GM23248 (cell line): ENCODE measurements around the gene ZNF639. TPM values are rescaled to one million over a fixed set of nuclear protein-coding genes. Genes with fewer than 3 reads are reported as not detected.

Source experiments
- DNase-seq: peaks from one replicate; pipeline ENCODE4 v3.0.0-alpha.2; 2015
- H2AFZ ChIP-seq: fragments of 200-600 bp; sonication (generic); 2 replicates; pipeline ENCODE4 v1.6.1; 2016; ENCODE audit warnings: antibody characterized with exemption
- H3F3A ChIP-seq: fragments of 200-600 bp; sonication (generic); 2 replicates; pipeline ENCODE4 v1.6.1; 2016; ENCODE audit warnings: mild to moderate bottlenecking, antibody characterized with exemption, mixed run types; ENCODE audit not compliant: insufficient read depth
- H3K27ac ChIP-seq: fragments of 200-600 bp; sonication (generic); 2 replicates; pipeline ENCODE4 v1.5.1; 2016; ENCODE audit warnings: mild to moderate bottlenecking
- H3K27me3 ChIP-seq: fragments of 200-600 bp; sonication (generic); replicated peaks from 2 replicates; pipeline ENCODE4 v1.6.1; 2016; ENCODE audit warnings: mild to moderate bottlenecking; ENCODE audit not compliant: insufficient read depth
- H3K36me3 ChIP-seq: fragments of 200-600 bp; sonication (generic); 2 replicates; pipeline ENCODE4 v1.6.1; 2016; ENCODE audit warnings: low read depth, mild to moderate bottlenecking
- H3K4me1 ChIP-seq: fragments of 200-600 bp; sonication (generic); 2 replicates; pipeline ENCODE4 v1.6.1; 2016; ENCODE audit warnings: mild to moderate bottlenecking; ENCODE audit not compliant: insufficient read depth
- H3K4me2 ChIP-seq: fragments of 200-600 bp; sonication (generic); one replicate; pipeline ENCODE4 v1.6.1; 2016; ENCODE audit warnings: mild to moderate bottlenecking; ENCODE audit not compliant: unreplicated experiment
- H3K4me3 ChIP-seq: fragments of 200-600 bp; sonication (generic); 2 replicates; pipeline ENCODE4 v1.5.1; 2016; ENCODE audit warnings: mild to moderate bottlenecking
- H3K79me2 ChIP-seq: fragments of 200-600 bp; sonication (generic); 2 replicates; pipeline ENCODE4 v1.6.1; 2016; ENCODE audit warnings: mild to moderate bottlenecking; ENCODE audit not compliant: insufficient read depth
- H3K9ac ChIP-seq: fragments of 200-600 bp; sonication (generic); 2 replicates; pipeline ENCODE4 v1.6.1; 2016; ENCODE audit warnings: mild to moderate bottlenecking
- H3K9me2 ChIP-seq: fragments of 200-600 bp; sonication (generic); 2 replicates; pipeline ENCODE4 v1.6.1; 2016; ENCODE audit warnings: mixed run types, mild to moderate bottlenecking, moderate library complexity; ENCODE audit not compliant: insufficient read depth
- H3K9me3 ChIP-seq: fragments of 200-600 bp; sonication (generic); one replicate; pipeline ENCODE4 v1.6.1; 2017; ENCODE audit warnings: low read depth
- H4K20me1 ChIP-seq: fragments of 200-600 bp; sonication (generic); 2 replicates; pipeline ENCODE4 v1.6.0; 2016; ENCODE audit not compliant: insufficient read depth
- EZH2 ChIP-seq: fragments of 200-600 bp; sonication (generic); IDR thresholded peaks from 2 replicates; pipeline ENCODE4 v1.6.1; 2018; ENCODE audit warnings: antibody characterized with exemption, mild to moderate bottlenecking; ENCODE audit not compliant: insufficient read depth, poor library complexity, severe bottlenecking
- EZH2phosphoT487 ChIP-seq: fragments of 200-600 bp; sonication (generic); IDR thresholded peaks from 2 replicates; pipeline ENCODE4 v1.6.1; 2018; ENCODE audit warnings: antibody characterized with exemption, moderate library complexity, mild to moderate bottlenecking, low read depth; ENCODE audit not compliant: insufficient read depth
- WGBS, 2 experiments: methylation state at CpG; one replicate each; pipeline ENCODE4 v1.1.6; 2015 to 2017; ENCODE audit warnings: low lambda C conversion rate in 2 of 2, low coverage in 1 of 2; ENCODE audit errors: missing lambda C conversion rate in 2 of 2; 5-methylcytosine and 5-hydroxymethylcytosine counted together
- in situ Hi-C: fragments of 300-500 bp; cut with MboI; formaldehyde crosslinking; loops from 2 replicates; pipeline ENCODE4 v1.15.0; 2020
- polyA plus RNA-seq: library from polyadenylated mRNA; unstranded; fragments of >200 nt; fragmentation: Nextera tagmentation; extraction: Ambion mirVana; gene quantifications from 2 replicates; pipeline ENCODE4 v1.2.1, GENCODE V29; 2016
- total RNA-seq: library from RNA; depleted of rRNA; stranded (reverse); fragments of >200 nt; shearing (Covaris generic); gene quantifications from 2 replicates; pipeline ENCODE4 v1.2.3, GENCODE V29; 2014

Gene ZNF639
- total and polyA plus RNA-seq, 2 experiments from 2014 or later = 27.9 to 68.0 TPM

- no peaks in the 10 kb centered on the region for H3K36me3 ChIP-seq
- no peak overlapping the region for H3K27ac ChIP-seq
- no peaks in the 10 kb centered on the region for H3K79me2 ChIP-seq
- 56 to 58% methylated on average over 6 of the region's 6 CpGs for WGBS, 2 experiments
- no peaks in the 10 kb centered on the region for H3K9me3 ChIP-seq
- H2AFZ ChIP-seq = peak overlapping the region; percentile 62; the same call in 1 of the 2 replicates
- no peak overlapping the region for H3K4me3 ChIP-seq
- no peaks in the 10 kb centered on the region for H3K9me2 ChIP-seq
- no peak for DNase-seq
- in situ Hi-C loops = no loop called here
- H3K4me1 ChIP-seq = no peaks in the 10 kb centered on the region
- H3K4me2 ChIP-seq = no peak overlapping the region
- no peaks in the 10 kb centered on the region for H3F3A ChIP-seq
- no peaks in the 10 kb centered on the region for H4K20me1 ChIP-seq
- peaks cover 11% of the 10 kb centered on the region; the same call in 1 of the 2 replicates for H3K27me3 ChIP-seq
- no peak overlapping the region for H3K9ac ChIP-seq
- no peak for TF ChIP-seq EZH2phosphoT487
- no peak for TF ChIP-seq EZH2
Measured at GRCh38 chr3:179286331-179286730, 36.5 kb upstream of the ZNF639 start.

DNA sequence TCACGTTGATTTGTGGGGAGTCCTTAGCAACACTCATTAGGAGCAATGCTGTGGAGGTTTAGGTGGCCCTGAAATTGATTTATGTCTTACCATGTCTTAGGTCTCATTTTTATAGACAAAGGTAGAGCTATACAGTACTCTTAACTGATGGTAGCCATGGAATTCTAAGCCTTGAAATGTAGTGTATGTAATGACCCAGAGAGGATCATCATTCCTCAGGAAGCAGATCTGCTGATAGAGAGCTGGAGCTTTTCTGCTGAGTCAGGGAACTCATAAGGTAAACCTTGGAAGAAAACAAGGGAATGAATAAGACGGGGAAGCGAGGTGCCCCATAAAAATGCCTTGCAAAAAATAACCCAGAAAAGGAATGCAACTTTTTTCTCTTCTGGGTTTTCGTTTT, 34.0 kb upstream of the ZNF639 start:
- H3K27me3 ChIP-seq = peaks cover 2% of the 10 kb centered on the region; the same call in 1 of the 2 replicates
- no peak overlapping the region for H2AFZ ChIP-seq
- in situ Hi-C loops = no loop called here
- no peaks in the 10 kb centered on the region for H3F3A ChIP-seq
- H3K36me3 ChIP-seq = no peaks in the 10 kb centered on the region
- no peak overlapping the region for H3K9ac ChIP-seq
- H3K4me1 ChIP-seq = no peaks in the 10 kb centered on the region
- WGBS, 2 experiments = 26 to 35% methylated on average over 3 to 4 of the region's 4 CpGs
- no peak overlapping the region for H3K27ac ChIP-seq
- no peak for DNase-seq
- no peak overlapping the region for H3K4me2 ChIP-seq
- no peaks in the 10 kb centered on the region for H3K9me2 ChIP-seq
- H3K4me3 ChIP-seq = no peak overlapping the region
- H3K9me3 ChIP-seq = no peaks in the 10 kb centered on the region
- no peaks in the 10 kb centered on the region for H4K20me1 ChIP-seq
- TF ChIP-seq EZH2phosphoT487 (no peak), EZH2 (no peak)
- no peaks in the 10 kb centered on the region for H3K79me2 ChIP-seq

GRCh38 chr3:179289295-179289694, 33.5 kb upstream of the ZNF639 start:
- no peaks in the 10 kb centered on the region for H4K20me1 ChIP-seq
- no peak for DNase-seq
- H3K9me3 ChIP-seq = no peaks in the 10 kb centered on the region
- no peak overlapping the region for H3K9ac ChIP-seq
- WGBS, 2 experiments = 21 to 31% methylated on average over 3 of the region's 3 CpGs
- H3K4me1 ChIP-seq = no peaks in the 10 kb centered on the region
- no peaks in the 10 kb centered on the region for H3K9me2 ChIP-seq
- H3K36me3 ChIP-seq = no peaks in the 10 kb centered on the region
- H3K79me2 ChIP-seq = no peaks in the 10 kb centered on the region
- no peak overlapping the region for H3K4me3 ChIP-seq
- H3K4me2 ChIP-seq = no peak overlapping the region
- 0 out of 2 replicates have a peak, but pooled peaks cover 1% of the 10 kb centered on the region for H3K27me3 ChIP-seq
- no peak overlapping the region for H2AFZ ChIP-seq
- no peaks in the 10 kb centered on the region for H3F3A ChIP-seq
- H3K27ac ChIP-seq = no peak overlapping the region
- TF ChIP-seq EZH2phosphoT487 (no peak), EZH2 (no peak)
- in situ Hi-C loops = no loop called here

DNA sequence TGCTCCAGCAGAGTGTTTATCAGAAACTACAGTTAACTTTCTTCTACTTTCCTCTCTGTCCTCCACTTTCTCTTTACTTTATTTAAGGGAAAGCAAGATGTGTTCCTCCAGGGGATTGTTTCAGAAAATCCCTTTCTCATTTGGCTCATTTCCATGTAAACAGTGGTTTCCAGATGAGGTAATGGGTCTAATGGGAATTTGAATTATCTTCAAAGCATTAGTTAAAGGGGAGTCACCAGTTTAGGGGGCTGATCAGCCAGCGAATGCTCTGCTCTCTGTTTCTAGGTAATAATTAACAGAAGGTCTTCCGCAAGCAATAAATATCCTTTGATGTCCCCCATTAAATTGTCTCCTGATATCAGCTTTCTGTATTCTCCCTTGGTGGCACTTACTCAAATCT, 30.4 kb upstream of the ZNF639 start:
- Histone ChIP-seq H3K27ac (no peak overlapping the region), H3F3A (no peaks in the 10 kb centered on the region), H4K20me1 (no peaks in the 10 kb centered on the region), H3K27me3 (0 out of 2 replicates have a peak, but pooled peaks cover 14% of the 10 kb centered on the region), H3K79me2 (no peaks in the 10 kb centered on the region), H2AFZ (no peak overlapping the region), H3K4me3 (no peak overlapping the region), H3K36me3 (no peaks in the 10 kb centered on the region), H3K9me2 (no peaks in the 10 kb centered on the region), H3K4me1 (no peaks in the 10 kb centered on the region), H3K9me3 (no peaks in the 10 kb centered on the region), H3K4me2 (no peak overlapping the region), H3K9ac (no peak overlapping the region)
- TF ChIP-seq EZH2phosphoT487 (no peak), EZH2 (no peak)
- no peak for DNase-seq
- in situ Hi-C loops = no loop called here
- WGBS, 2 experiments = 49 to 52% methylated on average over 2 of the region's 2 CpGs
